GM19351 (cell line): ENCODE measurements around the gene LPAR3.

Source experiments
- ATAC-seq: cut with Tn5 transposase; IDR thresholded peaks from one replicate; pipeline ENCODE4 v1.9.1; 2021; ENCODE audit warnings: mild to moderate bottlenecking, moderate library complexity; ENCODE audit not compliant: unreplicated experiment

Gene LPAR3

DNA sequence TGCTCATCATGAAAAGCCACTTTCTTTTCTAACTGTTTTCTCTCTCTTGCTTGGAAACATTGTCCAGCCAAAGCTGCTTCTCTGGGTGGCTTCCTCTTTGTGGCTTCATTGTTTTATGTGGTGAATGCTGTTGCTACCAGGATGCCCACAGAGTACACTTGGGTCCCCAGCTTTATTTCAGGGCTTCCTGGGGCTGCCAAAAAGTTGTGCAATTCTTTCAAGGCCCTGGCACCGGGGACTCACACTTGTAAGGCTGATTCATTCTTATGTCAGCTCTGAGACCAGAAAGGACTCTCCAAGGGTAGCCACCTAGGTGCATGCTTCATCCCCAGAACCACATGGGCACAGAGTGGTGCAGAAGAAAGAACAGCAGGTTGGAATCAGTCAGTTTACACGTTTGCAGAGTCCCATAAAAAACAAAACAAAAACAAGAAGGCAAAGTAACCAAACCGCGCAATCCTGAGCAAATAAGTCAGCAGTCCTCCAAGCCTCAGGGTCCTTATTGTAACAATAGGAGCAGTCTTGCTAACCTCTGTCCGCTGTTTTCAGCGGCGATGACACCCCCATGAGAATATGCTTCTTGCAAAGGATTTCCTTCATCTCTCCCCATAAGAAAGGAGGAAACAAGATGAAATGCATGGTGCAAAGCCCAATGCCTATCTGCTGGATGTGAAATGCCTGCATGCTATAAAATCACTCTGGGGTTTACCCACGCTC lies 112.8 kb downstream of the LPAR3 start:
- ATAC-seq = no peak

DNA sequence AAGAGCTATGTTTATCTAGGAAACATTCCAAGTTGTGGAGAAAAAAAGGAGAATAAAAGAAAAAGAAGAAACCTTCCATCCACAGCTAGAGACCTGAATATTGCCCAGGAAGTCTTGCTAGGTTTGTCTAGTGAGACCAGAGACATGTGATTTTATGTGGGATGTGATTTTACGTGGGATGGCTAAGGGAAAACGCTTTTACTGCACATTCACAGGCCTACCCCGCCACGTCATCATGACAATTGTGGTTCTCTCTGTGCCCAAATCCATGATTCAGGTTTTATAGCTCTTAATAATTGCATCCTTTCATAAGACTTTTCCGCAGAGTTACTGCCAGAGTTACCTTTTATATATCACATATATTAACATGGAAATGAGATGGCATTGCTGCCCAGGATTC lies 116.4 kb downstream of the LPAR3 start:
- no peak for ATAC-seq

DNA sequence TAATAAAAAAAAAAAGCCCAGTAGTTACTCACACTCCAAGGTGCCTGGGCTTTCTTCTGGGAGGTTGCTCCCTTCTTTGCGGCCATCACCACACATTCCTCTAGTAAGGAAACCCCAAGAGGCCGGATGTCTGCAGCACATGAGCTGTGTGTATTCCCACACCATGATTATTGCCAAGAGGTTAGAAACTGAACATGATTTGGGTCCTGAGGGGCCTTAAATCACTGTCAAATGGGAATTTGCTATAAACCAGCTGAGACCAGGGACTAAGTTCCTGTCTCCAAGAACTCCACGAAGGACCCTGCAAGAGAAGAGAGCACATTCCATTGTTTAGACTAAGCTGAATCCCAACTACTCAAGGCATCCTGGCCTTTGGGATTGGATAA lies 117.5 kb downstream of the LPAR3 start:
- no peak for ATAC-seq

DNA sequence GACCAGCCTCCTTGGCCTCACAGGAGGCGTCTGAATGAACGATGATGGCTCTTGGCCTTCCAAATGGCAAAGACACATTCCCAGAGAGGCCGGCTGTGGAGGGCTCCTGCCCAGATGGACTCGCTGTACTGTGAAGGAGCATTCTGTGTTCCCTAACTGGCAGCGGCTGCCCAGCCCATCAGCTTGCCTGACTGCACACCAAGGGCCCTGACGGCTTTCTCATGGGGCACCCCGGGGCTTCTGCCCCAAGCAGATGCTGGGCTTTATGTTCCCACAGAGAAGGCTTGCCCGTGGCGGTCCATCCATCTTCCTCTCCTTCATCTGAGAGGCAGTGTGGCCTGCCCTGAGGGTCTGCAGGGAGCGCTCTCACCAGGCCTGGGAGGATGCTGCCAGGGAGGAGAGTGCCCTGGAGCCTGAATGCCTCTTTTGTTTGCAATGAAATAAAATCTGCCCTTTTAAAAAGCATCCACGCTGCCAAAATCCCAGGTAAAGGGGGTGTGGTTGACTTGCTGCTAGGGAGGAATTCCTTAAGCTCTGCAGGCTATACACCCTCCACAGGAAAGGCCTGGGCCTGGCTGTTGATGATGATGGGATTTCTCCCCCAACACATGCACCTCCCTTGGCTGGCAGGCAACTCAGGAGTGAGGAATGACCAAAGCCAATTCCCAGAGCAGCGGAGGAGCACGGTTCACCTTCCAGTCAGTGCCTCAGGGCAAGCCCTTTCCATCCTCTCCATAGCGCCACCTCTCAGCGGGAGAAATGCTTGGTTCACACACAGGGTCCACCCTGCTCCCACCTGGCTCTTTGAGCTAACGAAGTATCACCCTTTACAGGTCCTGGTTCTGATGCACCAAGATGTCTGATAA lies 118.1 kb downstream of the LPAR3 start:
- no peak for ATAC-seq

DNA sequence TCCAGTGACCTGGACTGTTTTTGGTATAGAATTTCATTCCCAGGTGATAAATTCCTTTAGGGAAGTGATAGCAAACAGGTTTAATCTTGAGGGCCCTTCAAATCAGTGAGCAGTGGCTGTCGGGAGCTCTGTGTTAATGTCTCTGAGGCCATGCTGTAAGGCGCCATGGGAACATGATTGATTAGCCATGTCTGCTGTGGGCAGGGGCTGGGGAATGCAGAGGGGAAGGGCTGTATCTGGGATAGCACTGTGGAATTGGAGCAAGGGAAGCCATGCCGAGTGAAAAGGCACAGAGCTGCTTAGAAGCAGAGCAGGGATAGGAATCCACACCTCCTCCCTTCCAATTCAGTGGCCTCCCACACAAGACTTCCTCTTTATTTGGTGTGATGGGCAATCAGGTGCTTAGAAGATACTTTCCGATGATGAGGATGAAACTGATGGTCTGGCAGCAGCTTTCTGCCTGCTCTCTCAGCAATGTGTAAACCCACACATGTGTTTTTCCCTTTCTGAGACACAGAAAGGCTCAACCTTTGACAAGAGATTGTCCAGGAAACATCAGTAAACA lies 119.0 kb downstream of the LPAR3 start:
- ATAC-seq = no peak

DNA sequence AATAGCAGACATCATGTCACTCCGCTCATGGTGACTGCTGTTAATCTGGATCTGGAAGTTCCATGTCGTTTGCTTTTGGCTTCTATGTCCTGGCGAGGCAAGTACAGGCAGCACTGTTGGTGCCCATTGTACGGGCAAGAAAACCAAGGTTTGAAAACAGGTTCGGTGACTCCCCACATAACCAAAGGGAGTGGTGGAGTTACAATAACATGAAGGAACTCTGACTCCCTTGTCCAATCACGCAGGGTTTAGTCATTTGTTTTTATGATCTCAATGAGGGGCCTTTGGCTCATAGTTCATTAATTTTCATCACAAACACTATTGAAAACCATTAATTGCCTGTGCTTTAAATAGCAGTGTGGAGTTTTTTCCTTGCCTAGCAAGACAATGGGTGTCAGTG lies 119.8 kb downstream of the LPAR3 start:
- no peak for ATAC-seq

DNA sequence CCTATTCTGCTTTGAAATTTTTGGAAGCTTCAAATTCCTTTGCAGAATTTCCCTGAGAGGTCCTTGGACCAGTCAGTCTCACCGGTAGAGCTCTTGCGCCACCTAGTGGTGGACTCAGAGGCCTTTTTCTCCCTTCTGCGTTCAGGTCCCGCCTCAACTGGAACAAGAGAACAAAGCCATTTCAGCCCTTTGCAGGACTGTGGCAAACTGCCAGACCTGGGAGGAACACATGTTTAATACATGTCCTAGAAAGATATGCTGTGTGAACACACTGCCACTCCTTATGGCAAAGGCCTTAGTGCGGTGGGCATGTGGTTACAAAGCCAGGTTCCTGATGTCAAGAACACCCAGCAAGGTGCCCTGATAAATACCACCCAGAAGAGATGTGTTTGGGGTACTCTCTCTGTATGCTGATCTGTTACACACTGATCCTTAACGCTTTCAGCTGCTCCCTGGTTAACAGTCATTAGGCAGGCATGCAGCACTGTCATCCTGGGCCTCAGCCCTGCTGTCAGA lies 120.5 kb downstream of the LPAR3 start:
- peak; percentile 69 for ATAC-seq

DNA sequence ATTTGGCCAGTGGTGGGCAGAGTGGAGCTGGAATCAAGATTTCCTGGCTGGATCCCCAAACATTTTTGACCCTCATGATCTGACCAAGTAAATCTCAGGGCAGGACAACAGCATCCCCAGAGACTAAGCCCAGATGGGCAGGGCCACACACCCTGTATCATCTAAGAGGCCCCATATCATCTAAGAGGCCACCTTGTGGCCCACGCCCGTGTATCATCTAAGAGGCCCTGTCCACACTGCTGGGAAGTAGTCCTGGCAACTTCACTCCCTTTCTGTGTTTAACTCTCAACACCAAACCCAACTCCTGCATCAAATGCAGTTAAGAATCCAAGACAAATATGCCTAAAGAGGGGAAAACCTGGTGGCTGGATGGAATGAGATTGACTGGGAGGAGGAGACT lies 121.1 kb downstream of the LPAR3 start:
- peak; percentile 42 for ATAC-seq

DNA sequence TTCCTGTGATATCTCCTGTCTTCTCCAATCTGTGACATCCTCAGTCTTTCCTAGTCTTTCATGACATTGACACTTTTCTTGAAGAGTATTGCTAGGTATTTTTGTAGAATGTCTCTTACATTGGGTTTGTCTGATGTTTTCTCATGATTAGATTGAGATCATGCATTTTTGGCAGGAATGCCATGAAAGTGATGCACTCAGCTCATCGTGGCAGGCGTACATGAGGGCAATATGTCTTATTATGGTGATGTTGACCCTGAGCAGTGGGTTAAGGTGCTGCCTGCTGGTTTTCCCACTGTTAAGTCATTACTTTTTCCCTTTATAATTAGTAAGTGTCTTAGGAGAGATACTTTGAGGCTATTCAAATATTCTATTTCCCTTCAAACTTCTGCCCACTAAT lies 122.5 kb downstream of the LPAR3 start:
- ATAC-seq = no peak

DNA sequence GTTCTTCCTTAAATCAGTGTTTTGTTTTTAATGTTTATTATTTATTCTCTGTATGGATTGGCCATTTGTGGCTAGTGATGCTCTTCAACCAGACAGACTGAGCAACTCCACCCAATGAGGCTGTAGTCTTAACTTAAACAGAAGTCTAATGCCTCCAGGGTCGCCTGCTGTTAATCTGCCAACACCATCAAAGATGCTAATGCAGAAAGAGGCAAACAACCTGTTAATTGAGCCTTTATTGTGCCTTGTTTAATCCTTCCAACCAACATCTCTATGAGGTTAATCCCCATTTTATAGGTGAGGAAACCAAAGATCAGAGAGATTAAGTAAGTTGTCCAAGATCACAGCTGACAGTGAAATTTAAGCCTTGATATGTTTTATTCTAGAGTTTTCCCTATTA lies 123.4 kb downstream of the LPAR3 start:
- no peak for ATAC-seq

DNA sequence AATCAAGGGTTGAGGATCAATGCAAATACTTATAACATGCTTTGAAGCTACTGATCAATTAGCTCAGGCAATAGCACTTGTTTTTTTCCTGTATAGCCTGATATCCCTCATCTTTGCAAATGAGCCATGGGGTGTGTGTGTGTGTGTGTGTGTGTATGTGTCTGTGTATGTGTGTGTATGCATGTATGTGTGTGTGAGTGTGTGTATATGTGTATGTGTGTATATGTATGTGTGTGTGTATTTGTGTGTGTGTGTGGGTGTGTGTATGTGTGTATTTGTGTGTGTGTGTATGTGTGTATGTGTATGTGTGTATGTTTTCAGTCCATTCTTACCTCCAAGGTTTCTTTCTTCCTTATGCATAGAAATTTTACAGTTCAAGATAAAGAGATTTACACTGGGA lies 124.4 kb downstream of the LPAR3 start:
- ATAC-seq = no peak

DNA sequence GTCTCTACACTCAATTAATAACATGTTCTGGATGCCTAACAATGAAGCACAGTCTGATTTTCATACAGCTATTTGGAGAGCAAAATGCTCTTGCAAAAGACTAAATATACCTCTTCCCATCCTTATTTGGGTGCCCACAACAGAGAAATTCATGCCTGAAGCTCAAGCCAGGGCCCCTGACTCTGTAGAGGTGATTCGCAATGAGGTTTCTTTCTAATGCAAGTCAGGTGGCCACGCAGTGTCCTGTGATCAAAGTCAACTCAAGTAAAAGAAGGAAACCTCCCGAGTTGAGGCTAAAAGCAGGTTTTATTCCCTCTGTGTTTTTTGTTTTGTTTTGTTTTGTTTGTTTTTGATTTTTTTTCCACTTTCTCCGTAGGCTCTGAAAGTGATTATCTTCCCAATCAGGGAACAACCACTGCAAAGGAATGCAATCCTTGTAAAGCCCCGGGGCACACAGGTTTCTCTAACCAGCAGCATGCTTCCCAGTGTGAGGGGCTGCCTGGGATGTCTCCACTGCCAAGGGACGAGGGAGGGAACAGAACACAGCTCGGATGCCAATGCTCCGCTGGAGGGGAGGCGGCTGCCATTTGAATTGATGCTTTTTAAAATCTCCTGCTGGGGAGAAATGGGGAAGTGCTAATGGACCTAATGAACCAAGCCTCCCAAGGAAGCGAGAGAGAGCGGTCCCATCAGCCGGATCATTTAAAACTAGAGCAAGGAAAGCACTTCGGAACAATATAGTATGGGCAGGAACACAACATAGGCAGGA lies 128.9 kb downstream of the LPAR3 start:
- ATAC-seq = no peak

DNA sequence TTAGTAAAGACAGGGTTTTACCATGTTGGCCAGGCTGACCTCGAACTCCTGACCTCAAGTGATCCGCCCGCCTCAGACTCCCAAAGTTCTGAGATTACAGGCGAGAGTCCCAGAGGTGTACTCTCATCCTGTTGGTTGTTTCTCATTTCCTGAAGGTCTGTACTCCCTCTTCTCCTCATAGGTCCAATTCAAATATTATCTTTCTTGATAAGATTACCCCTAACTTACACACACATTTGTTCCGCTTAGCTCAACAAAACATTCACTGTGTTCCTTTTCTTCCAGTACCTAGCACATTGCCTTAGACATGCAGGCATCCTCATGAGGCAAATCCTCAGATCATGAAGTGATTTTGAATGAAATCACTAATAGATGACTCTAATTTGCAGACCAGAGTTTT lies 130.3 kb downstream of the LPAR3 start:
- no peak for ATAC-seq
